ENCODE data around the gene DEPDC7.
"Not testable (repeated sequence)": the region's sequence is repeated elsewhere in the genome, so short reads cannot be mapped to it uniquely, and the experiment has no call there.

The DEPDC7 gene
- 1.9 to 6.0 reads per million in 2 donors for total RNA-seq

- peak; percentile 49 for DNase-seq
Observed at GRCh38 chr11:33015621-33016551, at the start of gene DEPDC7. TSS of gene DEPDC7 (plus strand) at chr11:33015878. CDS start at chr11:33015956, 78 bp downstream.

- DNase-seq: no peak
Observed at GRCh38 chr11:32968541-32968940, 47.1 kb upstream of the DEPDC7 start.

- not testable (repeated sequence) for DNase-seq
Observed at GRCh38 chr11:32972233-32972632, 43.4 kb upstream of the DEPDC7 start.

- no peak for DNase-seq
Observed at GRCh38 chr11:32972781-32973180, 42.9 kb upstream of the DEPDC7 start.

- no peak for DNase-seq
Observed at GRCh38 chr11:32982626-32983025, 33.1 kb upstream of the DEPDC7 start.

- no peak for DNase-seq
Observed at GRCh38 chr11:32983506-32983905, 32.2 kb upstream of the DEPDC7 start.

- no peak for DNase-seq
Observed at GRCh38 chr11:32985600-32985999, 30.1 kb upstream of the DEPDC7 start.

GRCh38 chr11:32987851-32988250, 27.8 kb upstream of the DEPDC7 start:
- no peak for DNase-seq

- DNase-seq: no peak
Observed at GRCh38 chr11:32990481-32990880, 25.2 kb upstream of the DEPDC7 start.

- no peak for DNase-seq
Observed at GRCh38 chr11:32991427-32991826, 24.3 kb upstream of the DEPDC7 start.

- no peak for DNase-seq
Observed at GRCh38 chr11:32991898-32992297, 23.8 kb upstream of the DEPDC7 start.

- no peak for DNase-seq
Observed at GRCh38 chr11:33000181-33000580, 15.5 kb upstream of the DEPDC7 start.

GRCh38 chr11:33001281-33001680, 14.4 kb upstream of the DEPDC7 start:
- no peak for DNase-seq

GRCh38 chr11:33001751-33002542, 13.7 kb upstream of the DEPDC7 start:
- no peak for DNase-seq

GRCh38 chr11:33005175-33005574, 10.5 kb upstream of the DEPDC7 start:
- DNase-seq: no peak

- no peak for DNase-seq
Observed at GRCh38 chr11:33006010-33006409, 9.7 kb upstream of the DEPDC7 start.

- DNase-seq: no peak
Observed at GRCh38 chr11:33013755-33014154, 1.9 kb upstream of the DEPDC7 start.

- DNase-seq: no peak
Observed at GRCh38 chr11:33016654-33017053, 976 bp downstream of the DEPDC7 start.

- no peak for DNase-seq
Observed at GRCh38 chr11:33017478-33017877, 1.8 kb downstream of the DEPDC7 start.

- no peak for DNase-seq
Observed at GRCh38 chr11:33017965-33018364, 2.3 kb downstream of the DEPDC7 start.

GRCh38 chr11:33018840-33019239, 3.2 kb downstream of the DEPDC7 start:
- DNase-seq: no peak

- no peak for DNase-seq
Observed at GRCh38 chr11:33021501-33021900, 5.8 kb downstream of the DEPDC7 start.

GRCh38 chr11:33021937-33022336, 6.3 kb downstream of the DEPDC7 start:
- DNase-seq: no peak

- no peak for DNase-seq
Observed at GRCh38 chr11:33025339-33025722, 9.7 kb downstream of the DEPDC7 start.
